GM18858 (cell line): ENCODE data around the gene ZFAND3.
"Not testable (repeated sequence)": the region's sequence is repeated elsewhere in the genome, so short reads cannot be mapped to it uniquely, and the experiment has no call there.

Source experiments
- ATAC-seq: cut with Tn5 transposase; IDR thresholded peaks from one replicate; pipeline ENCODE4 v1.9.1; 2021; ENCODE audit not compliant: unreplicated experiment

The ZFAND3 gene

DNA sequence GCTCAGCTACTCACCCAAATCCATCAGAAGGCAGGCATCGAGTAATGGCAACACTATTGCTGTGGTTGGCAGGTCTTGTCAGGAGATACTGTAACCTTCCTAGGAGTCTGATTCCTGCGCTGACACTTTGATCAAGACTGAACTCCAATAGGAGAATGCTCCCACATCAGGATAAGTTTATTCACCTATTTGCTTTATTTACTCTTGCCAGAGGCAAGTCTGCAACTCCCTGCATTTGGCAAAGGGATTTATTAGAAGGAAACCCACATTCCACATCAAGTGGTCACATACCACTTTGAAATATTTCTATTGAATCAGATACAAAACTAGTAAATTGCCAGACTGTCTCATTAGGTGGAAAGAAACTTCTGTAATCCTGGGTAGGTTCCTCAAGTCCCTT lies 43.5 kb downstream of the ZFAND3 start:
- no peak for ATAC-seq

DNA sequence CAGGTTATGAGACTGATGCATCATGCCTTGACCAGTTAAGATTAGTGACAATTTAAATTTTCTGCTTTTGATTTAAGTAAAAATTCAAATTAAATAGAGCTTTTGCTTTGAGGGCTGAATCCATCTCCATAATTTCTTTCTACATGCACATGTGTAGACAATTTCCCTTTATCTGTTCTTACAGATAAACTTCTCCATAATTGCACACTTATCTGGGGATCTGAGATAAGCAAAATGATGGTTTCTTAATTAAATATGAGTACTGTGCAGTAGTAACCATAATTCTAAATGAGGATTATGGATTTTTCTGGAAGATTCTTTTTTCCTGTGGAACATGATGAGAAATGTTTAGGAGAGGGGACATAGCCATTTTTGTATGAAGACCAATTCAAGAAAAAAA lies 44.7 kb downstream of the ZFAND3 start:
- no peak for ATAC-seq

DNA sequence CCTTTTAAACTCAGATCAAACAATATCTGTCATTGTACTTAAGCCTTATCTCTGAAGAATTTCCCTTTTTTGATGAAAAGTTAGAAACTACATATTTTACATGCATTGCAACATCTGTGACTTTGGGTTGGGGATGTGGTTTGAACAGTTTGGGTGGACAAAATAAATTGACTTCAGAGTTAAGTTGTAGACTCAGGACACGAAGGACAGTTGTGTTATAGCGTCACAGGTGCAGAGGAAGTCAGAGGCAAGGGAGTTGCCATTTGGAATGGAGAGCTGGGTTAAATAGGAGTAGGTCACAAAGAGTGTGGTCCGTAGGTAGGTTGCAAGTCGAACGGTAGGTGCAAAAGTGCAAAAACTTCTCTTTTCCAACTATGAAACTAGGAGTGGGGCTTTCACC lies 46.0 kb downstream of the ZFAND3 start:
- no peak for ATAC-seq

DNA sequence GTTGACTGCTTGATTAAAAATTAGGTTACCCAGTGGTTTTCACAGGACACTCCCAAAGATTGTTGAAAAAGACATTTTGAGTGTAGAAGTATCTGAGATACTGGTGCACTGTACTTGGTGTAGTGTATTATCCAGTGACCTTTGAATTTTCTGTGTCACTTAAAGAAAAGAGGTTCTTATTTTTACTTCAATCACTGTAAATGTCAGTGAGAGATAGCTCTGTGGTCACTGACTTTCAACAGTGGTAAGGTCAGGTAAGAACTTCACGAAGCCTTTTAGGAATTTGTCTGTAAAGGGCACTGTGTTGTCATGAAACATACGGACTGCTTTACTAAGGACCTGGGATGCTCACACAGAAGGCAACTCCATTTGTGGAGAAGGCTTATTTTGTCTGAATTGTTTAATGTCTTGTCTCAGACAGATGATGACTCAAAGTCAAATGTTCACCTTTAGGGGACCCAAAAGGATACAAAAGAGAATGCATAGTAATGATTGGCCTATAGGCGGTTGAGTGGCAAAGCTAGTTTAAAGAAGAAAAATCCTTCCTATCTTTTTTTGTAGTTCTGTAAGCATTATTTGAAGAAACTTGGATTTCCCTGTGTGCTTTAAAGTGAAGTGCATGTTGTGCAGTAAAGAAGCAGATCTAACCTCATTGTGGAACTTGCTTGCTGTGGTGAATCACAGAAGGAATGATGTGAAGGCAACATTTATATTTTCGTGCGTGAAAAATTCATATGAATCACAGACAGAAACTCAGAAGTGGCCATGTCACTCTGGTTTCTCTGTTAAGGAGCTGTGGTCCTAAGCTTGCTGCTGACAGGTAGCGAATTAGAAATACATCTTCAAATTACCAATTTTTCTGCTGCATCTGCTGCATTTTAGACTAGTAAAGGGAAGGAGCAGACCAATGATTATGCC lies 47.3 kb downstream of the ZFAND3 start:
- no peak for ATAC-seq

DNA sequence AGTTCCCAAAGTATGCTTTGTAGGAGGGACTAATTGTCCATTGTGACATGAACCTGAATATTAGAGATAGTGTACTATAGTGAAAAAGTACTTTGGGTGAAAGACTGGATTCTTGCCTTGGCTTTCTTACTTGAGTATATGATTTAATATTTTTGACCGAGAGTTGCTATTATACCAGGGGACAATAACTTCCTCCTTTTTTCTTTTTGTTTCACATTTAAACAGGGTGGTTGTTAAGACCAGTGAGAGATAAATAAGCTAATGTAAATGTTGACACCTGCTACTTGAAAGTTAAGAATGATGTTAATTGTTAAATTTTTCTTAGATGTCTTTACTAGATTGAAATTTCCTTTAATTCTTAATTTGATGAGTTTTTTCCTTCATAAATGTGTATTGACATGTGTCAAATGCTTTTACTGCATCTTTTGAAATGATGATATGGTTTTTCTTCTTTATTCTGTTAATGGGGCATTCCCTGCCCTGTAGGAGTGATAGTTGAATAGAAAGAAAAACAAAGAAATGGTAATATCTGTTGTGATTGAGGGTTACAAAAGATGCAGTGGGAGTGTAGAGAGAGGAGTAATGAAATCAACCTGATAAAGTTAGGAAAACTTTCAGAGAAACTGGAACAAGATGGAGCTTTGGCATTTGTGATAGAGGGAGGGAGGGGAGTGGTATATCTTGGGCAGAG lies 48.4 kb downstream of the ZFAND3 start:
- ATAC-seq = peak; percentile 44

DNA sequence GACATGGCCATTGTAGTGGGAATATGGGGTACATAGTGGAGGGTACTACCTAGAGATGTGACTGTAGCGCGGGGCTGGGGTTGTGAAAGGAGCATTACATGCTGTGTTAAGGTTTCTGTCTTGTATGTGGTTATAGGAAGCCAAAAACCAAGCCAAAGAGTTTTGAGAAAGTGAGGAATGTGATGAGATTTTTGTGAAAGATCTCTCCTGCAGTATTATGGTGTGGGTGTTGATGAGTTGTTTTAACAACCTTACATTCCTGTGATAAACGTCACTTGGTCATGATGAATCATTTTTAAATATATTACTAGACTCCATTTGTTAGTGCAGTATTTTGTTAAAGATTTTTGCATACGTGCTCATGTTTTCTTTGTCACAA lies 48.9 kb downstream of the ZFAND3 start:
- ATAC-seq = no peak

DNA sequence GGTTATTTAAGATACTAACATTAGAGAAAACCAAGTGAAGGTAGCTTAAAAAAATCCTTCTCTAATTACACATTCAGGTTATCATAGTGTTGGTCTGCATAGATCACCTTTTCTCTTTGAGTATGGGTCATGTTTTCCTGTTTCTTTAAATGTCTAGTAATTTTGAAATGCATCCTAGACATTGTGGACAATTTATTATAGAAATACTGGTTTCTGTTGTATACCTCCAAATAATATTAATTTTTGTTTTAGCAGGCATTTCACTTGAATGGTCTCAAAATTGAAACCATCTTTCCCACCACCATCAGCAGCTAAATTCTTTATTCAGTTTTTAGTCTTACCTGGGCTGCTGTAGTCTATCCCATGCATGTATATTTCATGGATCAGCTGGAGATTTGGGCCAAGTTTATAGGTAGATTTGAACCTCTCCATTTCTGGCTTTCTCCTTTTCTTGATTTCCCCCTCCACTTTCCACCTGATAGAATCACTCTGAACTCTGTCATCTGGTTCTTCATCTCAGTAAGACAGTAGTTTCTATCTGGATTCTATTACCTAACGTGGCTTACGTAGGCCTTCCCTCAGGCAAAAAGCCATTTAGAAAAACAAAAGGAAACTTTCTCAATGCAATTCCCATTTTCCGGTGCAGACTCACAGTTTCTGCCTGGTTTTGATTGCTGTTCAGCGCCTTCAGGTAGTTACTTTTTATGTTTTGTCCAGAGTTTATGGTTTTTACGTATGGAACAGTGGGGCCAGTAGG lies 52.3 kb downstream of the ZFAND3 start:
- no peak for ATAC-seq

DNA sequence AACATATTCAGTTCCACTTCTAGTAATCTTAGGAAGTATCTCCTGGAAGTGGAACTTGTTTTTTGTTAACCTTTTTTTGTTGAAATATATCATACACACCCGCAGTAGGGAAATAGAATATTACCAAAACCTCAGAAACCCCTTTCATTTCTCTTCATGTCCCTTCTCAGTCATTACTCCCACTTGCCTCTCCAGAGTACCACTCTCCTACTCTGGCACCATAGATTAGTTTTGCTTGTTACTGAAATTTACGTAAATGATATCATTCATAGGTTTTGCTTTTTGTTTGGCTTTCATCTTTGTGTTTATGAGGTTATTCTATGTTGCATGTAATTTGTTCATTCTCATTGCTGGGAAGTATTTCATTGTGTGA lies 52.8 kb downstream of the ZFAND3 start:
- no peak for ATAC-seq

DNA sequence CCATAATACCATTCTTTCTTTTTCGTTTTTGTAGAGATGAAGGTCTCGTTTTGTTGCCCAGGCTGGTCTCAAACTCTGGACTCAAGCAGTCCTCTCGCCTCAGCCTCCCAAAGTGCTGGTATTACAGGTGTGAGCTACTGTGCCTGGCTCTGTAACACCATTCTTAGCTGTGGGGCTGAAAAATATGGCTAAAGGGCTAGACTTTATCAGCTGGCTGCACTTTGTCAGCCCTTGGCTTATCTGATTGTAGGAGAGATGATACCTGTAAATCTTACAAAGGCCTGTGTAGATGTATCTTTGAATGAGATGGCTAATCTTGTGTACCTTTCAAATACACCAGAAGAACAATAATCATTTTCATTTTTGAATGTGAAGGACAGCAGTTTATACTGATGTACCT lies 55.2 kb downstream of the ZFAND3 start:
- ATAC-seq = no peak

DNA sequence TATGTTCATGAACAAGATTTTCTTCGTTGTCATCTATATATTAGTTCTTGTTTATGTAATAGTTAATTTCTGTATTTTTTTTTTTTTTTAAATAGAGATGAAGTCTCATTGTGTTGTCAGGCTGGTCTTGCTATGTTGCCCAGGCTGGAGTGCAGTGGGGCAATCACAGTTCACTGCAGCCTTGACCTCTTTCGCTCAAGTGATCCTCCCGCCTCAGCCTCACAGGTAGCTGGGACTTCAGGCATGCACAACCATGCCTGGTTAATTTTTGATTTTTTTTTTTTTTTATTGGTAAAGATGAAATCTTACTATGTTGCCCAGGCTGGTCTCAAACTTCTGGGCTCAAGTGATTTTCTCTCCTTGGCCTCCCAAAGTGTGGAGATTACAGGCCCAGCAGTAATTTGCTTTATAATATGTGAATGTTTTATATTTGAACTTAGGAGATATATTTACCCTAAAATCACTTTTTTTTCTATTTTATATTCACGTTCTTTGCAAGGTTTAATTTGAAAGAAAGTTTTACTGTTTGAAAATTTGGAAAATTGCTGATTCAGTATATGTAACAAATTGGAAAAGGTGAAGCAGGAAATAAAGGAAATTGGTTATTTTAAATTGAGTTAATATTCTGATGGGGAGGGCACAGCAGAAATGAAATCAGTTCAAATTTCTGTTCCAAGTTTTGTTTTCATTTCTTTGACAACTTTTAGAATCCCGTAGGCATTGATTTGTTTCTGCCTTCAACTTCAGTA lies 56.2 kb downstream of the ZFAND3 start:
- no peak for ATAC-seq

DNA sequence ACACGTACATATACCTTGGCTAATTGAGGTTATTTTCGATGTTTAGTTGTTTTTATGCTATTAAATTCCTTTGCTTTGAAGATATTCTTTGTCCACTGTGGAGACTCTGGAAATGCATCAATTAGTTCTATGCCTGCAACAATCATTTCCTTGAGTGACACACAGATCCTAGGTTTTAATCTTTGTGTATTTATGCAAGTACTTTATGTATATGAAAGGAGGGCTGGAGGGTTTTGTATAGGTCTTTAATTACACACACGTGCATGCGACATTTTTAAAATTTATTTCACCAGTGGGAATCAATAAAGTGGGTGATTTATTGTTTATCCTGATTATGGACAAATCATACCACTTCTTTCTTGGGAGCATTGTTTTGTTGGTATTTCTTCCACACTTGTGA lies 57.3 kb downstream of the ZFAND3 start:
- ATAC-seq = no peak

DNA sequence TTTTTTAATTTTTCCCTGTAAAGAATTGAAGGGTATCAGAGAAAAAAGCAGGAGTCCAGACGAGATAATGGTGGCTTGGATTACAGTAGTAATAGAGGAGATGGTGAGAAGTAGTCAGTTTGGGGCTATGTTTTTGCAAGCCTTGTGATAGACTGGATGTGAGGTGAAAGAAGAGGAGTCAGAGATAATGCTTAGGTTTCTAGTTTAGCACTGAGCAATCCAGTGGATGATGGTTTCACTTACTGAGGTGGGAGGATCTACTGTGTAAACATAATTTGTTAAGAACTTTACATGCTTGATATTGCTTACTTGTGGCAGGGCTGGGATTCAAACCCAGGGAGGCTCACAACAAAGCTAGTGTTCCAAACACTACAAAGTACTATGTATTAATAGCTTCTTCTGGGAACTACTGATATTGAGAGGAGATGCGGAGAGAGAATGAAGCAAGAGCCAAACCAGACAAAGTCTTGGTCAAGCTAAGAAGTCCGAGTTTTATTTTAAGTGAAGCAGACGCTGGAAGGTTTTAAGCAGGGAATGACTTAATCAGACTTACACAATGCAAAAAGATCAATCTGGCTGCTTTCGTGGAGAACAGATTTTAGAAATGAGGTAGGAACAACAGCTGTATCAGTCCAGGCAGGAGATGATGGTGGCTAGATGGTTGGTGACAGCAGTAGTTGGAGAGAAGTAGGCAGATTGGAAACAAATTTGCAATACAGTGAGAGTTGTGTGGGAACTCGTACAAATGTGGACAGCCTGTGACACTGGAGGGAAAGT lies 58.0 kb downstream of the ZFAND3 start:
- ATAC-seq = no peak

DNA sequence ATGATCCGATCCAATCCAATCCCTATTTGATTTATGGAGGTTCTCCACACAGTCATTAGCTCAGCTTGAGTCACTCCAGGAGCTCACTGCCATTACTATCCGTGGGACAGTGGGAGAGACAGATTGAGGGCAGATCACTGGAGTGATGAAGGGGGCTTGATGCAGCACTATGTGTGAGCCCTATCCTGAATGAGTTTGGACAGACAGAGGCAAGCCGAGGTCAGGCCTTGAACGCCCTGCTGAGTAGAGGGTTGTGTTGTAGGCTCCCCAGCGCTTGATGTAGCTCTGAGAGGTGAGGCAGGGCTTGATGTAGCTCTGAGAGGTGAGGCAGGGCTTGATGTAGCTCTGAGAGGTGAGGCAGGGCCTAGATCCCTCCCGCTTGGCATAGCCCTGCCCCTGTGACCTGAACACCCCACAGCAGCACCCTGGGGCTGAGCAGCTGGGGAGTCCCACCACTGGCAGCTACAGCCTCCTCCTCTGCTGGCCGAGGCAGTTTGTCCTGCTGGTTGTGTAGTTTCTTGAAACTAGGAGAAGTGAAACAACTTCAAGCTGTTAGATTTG lies 58.7 kb downstream of the ZFAND3 start:
- ATAC-seq = no peak

DNA sequence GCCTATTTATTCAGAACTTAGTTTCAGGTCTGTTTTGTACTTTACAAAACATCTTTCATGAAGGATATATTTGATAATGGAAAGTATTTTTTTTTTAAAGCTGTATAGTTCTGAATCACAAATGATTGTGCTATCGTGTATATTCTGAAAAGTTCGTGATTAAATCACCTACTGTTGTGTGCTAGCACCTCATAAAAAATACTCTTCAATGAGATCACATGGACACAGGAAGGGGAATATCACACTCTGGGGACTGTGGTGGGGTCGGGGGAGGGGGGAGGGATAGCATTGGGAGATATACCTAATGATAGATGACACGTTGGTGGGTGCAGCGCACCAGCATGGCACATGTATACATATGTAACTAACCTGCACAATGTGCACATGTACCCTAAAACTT lies 61.1 kb downstream of the ZFAND3 start:
- ATAC-seq = not testable (repeated sequence)

DNA sequence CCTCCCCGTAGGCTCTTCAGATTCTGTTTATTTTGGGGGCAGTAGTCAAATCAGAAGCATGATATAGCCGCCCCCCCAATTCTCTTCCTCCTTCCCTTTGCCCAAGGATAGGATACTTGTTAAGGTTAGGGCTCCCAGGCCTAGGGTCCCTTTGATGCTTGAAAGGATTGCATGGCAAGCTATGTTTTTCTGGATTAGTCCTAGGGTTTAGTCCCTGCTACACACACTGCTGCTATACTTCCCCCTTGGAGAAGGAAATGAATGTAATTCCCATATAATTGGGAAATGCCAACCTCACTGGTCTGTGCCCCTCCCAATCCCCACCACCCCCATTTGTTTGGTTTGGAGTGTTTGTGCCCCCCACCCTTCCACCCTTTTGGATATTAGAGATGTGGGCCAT lies 62.8 kb downstream of the ZFAND3 start:
- no peak for ATAC-seq

DNA sequence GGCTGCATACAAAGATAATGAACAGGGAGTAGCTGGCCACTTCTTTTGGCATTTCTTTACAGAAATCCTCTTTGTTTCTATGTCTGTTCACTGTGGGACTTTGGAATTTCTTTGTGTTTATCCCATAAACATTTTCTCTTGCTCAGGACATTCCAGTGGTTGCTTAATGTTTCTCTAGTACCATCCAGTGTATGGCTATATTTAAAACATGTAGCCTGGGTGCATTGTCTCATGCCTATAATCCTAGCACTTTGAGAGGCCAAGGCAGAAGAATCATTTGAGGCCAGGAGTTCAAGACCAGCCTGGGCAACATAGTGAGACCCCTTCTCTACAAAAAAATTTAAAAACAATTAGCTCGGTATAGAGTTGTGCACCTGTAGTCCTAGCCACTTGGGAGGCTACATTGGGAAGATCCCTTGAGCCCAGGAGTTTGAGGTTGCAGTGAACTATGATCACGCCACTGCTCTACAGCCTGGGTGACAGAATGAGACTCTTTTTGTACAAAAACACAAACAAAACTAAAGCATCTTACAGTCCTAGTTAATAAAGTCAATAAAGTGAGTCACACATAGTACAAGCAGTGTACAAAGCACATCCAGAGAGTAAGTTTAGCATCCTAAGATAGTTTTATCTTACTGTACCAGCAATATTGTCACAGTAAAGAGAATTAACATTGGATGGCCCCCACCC lies 63.3 kb downstream of the ZFAND3 start:
- no peak for ATAC-seq

DNA sequence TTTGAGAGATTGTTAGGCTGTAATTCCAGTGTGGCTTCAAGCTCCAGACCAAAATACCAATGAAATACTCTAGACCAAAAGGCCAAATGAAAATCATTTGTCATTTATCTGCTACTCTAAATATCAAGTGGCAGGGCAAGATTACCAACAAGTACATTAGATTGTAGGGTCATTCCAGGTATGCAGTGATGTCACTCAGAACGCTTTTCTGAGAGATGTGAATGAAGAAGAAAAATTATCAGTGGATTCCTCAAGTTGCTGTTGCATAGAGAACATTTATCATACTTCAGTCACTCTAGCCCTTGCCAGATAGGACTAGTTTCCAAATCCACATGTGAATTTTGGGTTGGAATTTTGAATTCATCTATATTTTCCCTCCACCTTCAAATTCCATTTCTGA lies 65.0 kb downstream of the ZFAND3 start:
- no peak for ATAC-seq

DNA sequence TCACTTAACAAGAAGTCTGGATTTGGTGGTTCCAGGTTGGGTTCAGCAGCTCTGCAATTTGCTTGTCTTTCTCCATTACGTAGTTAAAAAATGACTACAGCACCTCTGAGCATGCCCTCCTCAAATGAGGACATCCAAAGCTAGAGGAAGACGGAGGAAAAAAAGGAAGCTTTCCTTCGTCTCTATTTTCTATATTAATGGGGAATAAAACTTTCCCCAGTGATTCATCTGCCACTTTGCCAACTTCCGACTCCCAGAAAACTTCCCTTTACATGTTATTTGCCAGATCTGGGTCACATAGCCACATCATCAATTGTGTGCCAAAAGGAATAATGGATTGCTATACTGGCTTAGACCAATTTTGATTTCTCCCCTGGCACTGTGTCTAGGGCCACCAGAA lies 69.5 kb downstream of the ZFAND3 start:
- ATAC-seq = no peak

DNA sequence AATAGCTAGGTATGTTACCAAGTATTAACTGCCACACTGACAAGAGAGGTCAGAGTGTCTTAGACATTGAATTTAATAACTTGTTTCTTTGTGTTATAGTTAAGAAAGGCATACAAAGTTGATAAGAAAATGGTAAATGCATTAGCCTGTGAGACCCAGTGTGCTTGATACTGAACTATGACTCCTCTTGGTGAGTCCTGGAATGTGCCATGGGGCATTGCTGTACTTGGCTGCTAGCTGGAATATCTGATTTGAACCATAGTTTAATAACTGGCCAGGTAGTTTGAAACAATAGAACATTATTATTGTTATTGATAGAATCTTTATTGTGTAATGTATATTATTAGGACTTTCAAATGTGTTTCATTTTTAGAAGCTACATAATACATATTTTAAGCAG lies 70.0 kb downstream of the ZFAND3 start:
- no peak for ATAC-seq
